Cardiac muscle cell (in vitro differentiated cells and primary cell): Measurements from ENCODE around the gene VGLL4. TPM values are rescaled to one million over a fixed set of nuclear protein-coding genes. Genes with fewer than 3 reads are reported as not detected.

Experiments used
- DNase-seq, 2 donors: peaks; one replicate each; pipeline versions ENCODE4 v3.0.0 to v3.0.0-alpha.2; 2010 to 2017; ENCODE audit warnings: low read depth in 1 of 2, low spot score in 1 of 2
- H3K27ac ChIP-seq: fragments of 200-600 bp; sonication (generic); 2 replicates; pipeline ENCODE4 v1.5.1; 2016
- H3K27me3 ChIP-seq: fragments of 200-600 bp; sonication (generic); 2 replicates; pipeline ENCODE4 v1.6.0; 2016; ENCODE audit warnings: control low read depth
- H3K36me3 ChIP-seq: fragments of 200-600 bp; sonication (generic); 2 replicates; pipeline ENCODE4 v1.5.1; 2016; ENCODE audit warnings: control low read depth
- H3K4me1 ChIP-seq: fragments of 200-600 bp; sonication (generic); 2 replicates; pipeline ENCODE4 v1.8.1; 2017; ENCODE audit warnings: low read depth, mild to moderate bottlenecking, mixed run types
- H3K4me3 ChIP-seq: fragments of 200-600 bp; sonication (generic); 2 replicates; pipeline ENCODE4 v1.5.1; 2016; ENCODE audit warnings: mild to moderate bottlenecking
- H3K9me3 ChIP-seq: fragments of 200-600 bp; sonication (generic); 2 replicates; pipeline ENCODE4 v1.5.1; 2017; ENCODE audit warnings: low read depth, mild to moderate bottlenecking, control low read depth
- polyA plus RNA-seq: library from polyadenylated mRNA; unstranded; fragments of >200 nt; fragmentation: Nextera tagmentation; extraction: Ambion mirVana; gene quantifications from 2 replicates; pipeline ENCODE4 v1.2.1, GENCODE V29; 2016
- total RNA-seq: library from RNA; depleted of rRNA; stranded (reverse); fragments of >200 nt; gene quantifications from 2 replicates; pipeline ENCODE4 v1.2.3, GENCODE V29; 2016
- TF ChIP-seq, protein P1 (sequence below): IDR thresholded peaks from 2 replicates; pipeline ENCODE4 v1.5.1; 2012; ENCODE audit warnings: low read depth, mild to moderate bottlenecking, low read length

The VGLL4 gene
- total and polyA plus RNA-seq, 2 experiments from 2014 or later, result 62.9 to 147 TPM

DNA sequence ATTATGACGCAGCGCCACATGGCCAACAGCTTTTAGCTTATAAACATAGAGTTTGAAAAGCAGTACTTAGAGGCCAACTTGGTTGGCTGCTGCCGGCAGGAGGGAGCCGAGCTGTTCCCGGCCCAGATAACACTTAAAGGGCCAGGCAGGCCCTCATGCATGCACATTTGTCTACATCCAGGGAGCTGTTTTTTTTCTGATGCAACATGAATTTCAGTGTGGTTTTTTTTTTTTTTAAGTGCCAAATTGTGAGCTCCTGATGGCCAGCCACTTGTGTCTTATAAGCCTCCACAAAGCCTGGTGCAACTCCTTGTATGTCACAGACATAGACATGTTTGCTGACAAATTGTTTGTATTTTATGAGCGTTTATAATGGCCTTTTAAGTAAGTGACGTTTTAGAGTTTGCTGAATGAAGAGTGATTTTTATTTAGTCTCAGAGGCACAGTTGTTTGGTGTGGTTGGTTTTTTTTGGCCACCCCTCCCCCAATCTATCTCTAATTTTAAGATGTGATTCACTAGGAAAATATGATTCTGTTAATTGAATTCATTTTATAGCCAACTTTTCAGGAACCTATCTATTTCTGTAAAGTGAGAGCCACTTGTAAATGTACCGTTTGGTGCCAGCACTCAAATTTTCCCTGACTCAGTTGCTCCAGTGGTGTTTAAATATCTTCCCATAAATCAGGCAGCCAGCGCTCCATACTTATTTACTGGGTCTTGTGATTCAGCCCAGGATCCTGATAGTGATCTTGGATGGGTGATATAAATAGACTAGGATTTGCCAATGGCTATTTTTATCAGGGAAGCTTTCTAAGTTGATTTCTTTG, 134.3 kb downstream of the VGLL4 start:
- Histone ChIP-seq H3K36me3 (no peaks in the 10 kb centered on the region), H3K4me3 (no peak overlapping the region), H3K27me3 (no peaks in the 10 kb centered on the region), H3K4me1 (peaks cover 31% of the 10 kb centered on the region), H3K9me3 (no peaks in the 10 kb centered on the region), H3K27ac (peak overlapping the region; percentile 93)
- TF ChIP-seq, protein P1, sequence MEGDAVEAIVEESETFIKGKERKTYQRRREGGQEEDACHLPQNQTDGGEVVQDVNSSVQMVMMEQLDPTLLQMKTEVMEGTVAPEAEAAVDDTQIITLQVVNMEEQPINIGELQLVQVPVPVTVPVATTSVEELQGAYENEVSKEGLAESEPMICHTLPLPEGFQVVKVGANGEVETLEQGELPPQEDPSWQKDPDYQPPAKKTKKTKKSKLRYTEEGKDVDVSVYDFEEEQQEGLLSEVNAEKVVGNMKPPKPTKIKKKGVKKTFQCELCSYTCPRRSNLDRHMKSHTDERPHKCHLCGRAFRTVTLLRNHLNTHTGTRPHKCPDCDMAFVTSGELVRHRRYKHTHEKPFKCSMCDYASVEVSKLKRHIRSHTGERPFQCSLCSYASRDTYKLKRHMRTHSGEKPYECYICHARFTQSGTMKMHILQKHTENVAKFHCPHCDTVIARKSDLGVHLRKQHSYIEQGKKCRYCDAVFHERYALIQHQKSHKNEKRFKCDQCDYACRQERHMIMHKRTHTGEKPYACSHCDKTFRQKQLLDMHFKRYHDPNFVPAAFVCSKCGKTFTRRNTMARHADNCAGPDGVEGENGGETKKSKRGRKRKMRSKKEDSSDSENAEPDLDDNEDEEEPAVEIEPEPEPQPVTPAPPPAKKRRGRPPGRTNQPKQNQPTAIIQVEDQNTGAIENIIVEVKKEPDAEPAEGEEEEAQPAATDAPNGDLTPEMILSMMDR, result peak; percentile 26
- peak; percentile 75 to 95 for DNase-seq

DNA sequence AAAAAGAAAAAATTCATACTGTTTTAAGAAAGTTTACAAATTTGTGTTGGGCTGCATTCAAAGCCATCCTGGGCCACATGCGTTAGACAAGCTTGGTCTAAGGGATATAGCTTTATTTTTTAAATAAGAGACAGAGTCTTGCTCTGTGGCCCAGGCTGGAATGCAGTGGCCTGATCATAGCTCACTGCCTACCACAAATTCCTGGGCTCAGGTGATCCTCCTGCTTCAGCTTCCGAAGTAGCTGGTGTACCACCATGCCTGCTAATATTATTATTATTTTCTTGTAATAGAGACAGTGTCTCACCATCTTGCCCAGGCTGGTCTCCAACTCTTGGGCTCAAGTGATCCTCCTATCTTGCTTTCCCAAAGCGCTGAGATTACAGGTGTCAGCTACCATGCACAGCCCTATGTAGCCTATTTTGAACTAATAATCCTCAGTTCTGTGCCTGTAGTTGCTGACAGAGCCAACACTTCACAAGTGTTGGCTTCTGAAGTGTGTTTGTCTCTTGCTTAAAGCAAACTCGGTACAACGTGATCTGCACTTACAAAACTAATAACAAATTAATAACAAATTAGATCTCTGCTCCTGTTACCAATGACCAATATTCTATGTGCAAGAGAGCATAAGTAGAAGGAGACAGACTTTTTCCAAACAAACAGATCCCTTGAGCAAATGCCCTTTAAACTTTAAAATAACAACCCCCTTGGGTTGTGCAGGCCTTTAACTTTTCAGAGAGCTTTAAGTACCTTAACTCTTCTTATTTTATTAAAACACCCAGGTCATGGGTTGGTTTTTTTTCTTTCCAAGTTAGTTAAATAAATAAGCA, 135.2 kb downstream of the VGLL4 start:
- Histone ChIP-seq H3K9me3 (no peaks in the 10 kb centered on the region), H3K36me3 (no peaks in the 10 kb centered on the region), H3K4me1 (peaks cover 31% of the 10 kb centered on the region), H3K27me3 (no peaks in the 10 kb centered on the region), H3K4me3 (no peak overlapping the region), H3K27ac (peak overlapping the region; percentile 93)
- DNase-seq, result no peak
- TF ChIP-seq, protein P1, result no peak

DNA sequence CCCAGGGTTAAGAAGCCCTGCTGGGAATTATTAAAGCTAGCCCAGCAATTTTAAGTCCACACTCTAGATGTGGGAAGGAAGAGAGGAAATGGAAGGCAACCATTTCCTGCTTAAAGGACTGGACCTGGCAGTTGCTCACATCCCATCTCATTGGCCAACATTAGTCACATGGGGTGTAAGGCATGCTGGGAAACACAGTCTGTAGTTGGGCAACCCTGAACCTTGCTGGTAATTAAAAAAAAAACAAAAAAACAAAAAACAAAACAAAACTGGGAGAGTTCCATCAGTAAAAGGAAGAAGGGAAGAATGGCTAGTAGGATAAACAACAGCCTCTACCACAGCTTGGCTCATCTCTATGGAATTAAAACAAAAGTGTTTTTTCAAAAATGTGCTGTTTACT, 136.0 kb downstream of the VGLL4 start:
- Histone ChIP-seq H3K4me1 (peaks cover 31% of the 10 kb centered on the region), H3K27ac (peak overlapping the region; percentile 93), H3K36me3 (no peaks in the 10 kb centered on the region), H3K4me3 (no peak overlapping the region), H3K27me3 (no peaks in the 10 kb centered on the region), H3K9me3 (no peaks in the 10 kb centered on the region)
- no peak for DNase-seq
- TF ChIP-seq, protein P1, result no peak

Other genes with a start within 250 kb of the VGLL4 start
- gene TAMM41, start 203.0 kb upstream of the VGLL4 start, total RNA-seq, result 11.5 and 17.4 TPM in 2 replicates
- gene TAMM41, start 203.0 kb upstream of the VGLL4 start, polyA plus RNA-seq, result 31.4 and 33.2 TPM in 2 replicates